CD14-positive monocyte (primary cell): Measurements from ENCODE around the gene MYZAP. TPM values are rescaled to one million over a fixed set of nuclear protein-coding genes. Genes with fewer than 3 reads are reported as not detected.

Experiments used
- DNase-seq, 3 donors: peaks; one replicate each; pipeline ENCODE4 v3.0.0-alpha.2; 2011 to 2022
- H2AFZ ChIP-seq: 2 replicates; pipeline ENCODE4 v1.6.0; 2012; ENCODE audit warnings: mild to moderate bottlenecking, low read depth, low read length, inconsistent platforms; ENCODE audit not compliant: insufficient read depth, poor library complexity, severe bottlenecking
- H3K27ac ChIP-seq, 2 donors: 1 replicate in 1 of 2; 2 replicates in 1 of 2; pipeline ENCODE4 v1.5.1; 2012 to 2013; ENCODE audit warnings: low read length in 2 of 2, control low read depth in 1 of 2, inconsistent platforms in 1 of 2, low read depth in 1 of 2, mild to moderate bottlenecking in 1 of 2
- H3K27me3 ChIP-seq, 2 donors: one replicate each; pipeline versions ENCODE4 v1.6.0 to v1.6.1; 2011 to 2013; ENCODE audit warnings: low read length in 2 of 2; ENCODE audit not compliant: control insufficient read depth in 2 of 2, insufficient read depth in 2 of 2
- H3K36me3 ChIP-seq, 2 donors: replicated peaks in 1 of 2; 1 replicate in 1 of 2; 2 replicates in 1 of 2; pipeline versions ENCODE4 v1.5.1 to v1.6.1; 2012 to 2013; ENCODE audit warnings: low read length in 2 of 2, control low read depth in 1 of 2, inconsistent platforms in 1 of 2, mild to moderate bottlenecking in 1 of 2; ENCODE audit not compliant: insufficient read depth in 2 of 2, control insufficient read depth in 1 of 2
- H3K4me1 ChIP-seq, 2 donors: 1 replicate in 1 of 2; 2 replicates in 1 of 2; pipeline versions ENCODE4 v1.5.1 to v1.6.1; 2012 to 2013; ENCODE audit warnings: low read length in 2 of 2, control low read depth in 1 of 2, inconsistent platforms in 1 of 2, mild to moderate bottlenecking in 1 of 2, moderate library complexity in 1 of 2; ENCODE audit not compliant: insufficient read depth in 2 of 2, control insufficient read depth in 1 of 2
- H3K4me2 ChIP-seq: replicated peaks from 2 replicates; pipeline ENCODE3; 2012; ENCODE audit warnings: low read length, moderate library complexity, mild to moderate bottlenecking; ENCODE audit not compliant: poor library complexity, severe bottlenecking; ENCODE audit errors: extremely low read depth
- H3K4me3 ChIP-seq, 3 experiments: fragments of 200-600 bp in 1 of 3; sonication (generic) in 1 of 3; replicated peaks in 1 of 3; 1 replicate in 2 of 3; 2 replicates in 1 of 3; pipeline ENCODE4 v1.5.1; 2011 to 2013; ENCODE audit warnings: low read length in 3 of 3, mild to moderate bottlenecking in 3 of 3, control low read depth in 2 of 3, low read depth in 2 of 3, inconsistent platforms in 1 of 3, moderate library complexity in 1 of 3
- H3K79me2 ChIP-seq: 2 replicates; pipeline ENCODE4 v1.6.0; 2012; ENCODE audit warnings: mild to moderate bottlenecking, control low read depth, inconsistent platforms, low read length, moderate library complexity; ENCODE audit not compliant: insufficient read depth
- H3K9ac ChIP-seq: 2 replicates; pipeline ENCODE4 v1.6.0; 2017; ENCODE audit warnings: low read length, mild to moderate bottlenecking; ENCODE audit not compliant: insufficient read depth, poor library complexity, severe bottlenecking
- H3K9me3 ChIP-seq, 2 donors: replicated peaks in 1 of 2; 1 replicate in 1 of 2; 2 replicates in 1 of 2; pipeline versions ENCODE4 v1.5.1 to v1.6.1; 2012 to 2013; ENCODE audit warnings: low read length in 2 of 2, control low read depth in 1 of 2; ENCODE audit not compliant: control insufficient read depth in 1 of 2, insufficient read depth in 1 of 2
- H4K20me1 ChIP-seq: 2 replicates; pipeline ENCODE4 v1.6.0; 2012; ENCODE audit warnings: mild to moderate bottlenecking, low read length, control low read depth, moderate library complexity; ENCODE audit not compliant: insufficient read depth
- H3K27ac Mint-ChIP-seq, 7 donors: one replicate each; pipeline ENCODE4 v1.8.0; 2020; ENCODE audit warnings: mild to moderate bottlenecking in 7 of 7, mixed read lengths in 7 of 7, moderate library complexity in 6 of 7, inconsistent platforms in 2 of 7
- H3K27me3 Mint-ChIP-seq, 3 donors: one replicate each; pipeline ENCODE4 v1.8.0; 2021 to 2022; ENCODE audit warnings: low read depth in 3 of 3, mild to moderate bottlenecking in 3 of 3, mixed read lengths in 3 of 3, moderate library complexity in 3 of 3, inconsistent platforms in 1 of 3
- H3K36me3 Mint-ChIP-seq, 2 donors: one replicate each; pipeline ENCODE4 v1.8.0; 2020; ENCODE audit warnings: mixed read lengths in 2 of 2, inconsistent platforms in 1 of 2, mild to moderate bottlenecking in 1 of 2
- H3K4me1 Mint-ChIP-seq: one replicate; pipeline ENCODE4 v1.8.0; 2020; ENCODE audit warnings: mild to moderate bottlenecking, mixed read lengths
- H3K4me3 Mint-ChIP-seq, 2 donors: one replicate each; pipeline ENCODE4 v1.8.0; 2020; ENCODE audit warnings: mild to moderate bottlenecking in 2 of 2, mixed read lengths in 2 of 2, moderate library complexity in 1 of 2
- H3K9me3 Mint-ChIP-seq, 7 donors: one replicate each; pipeline ENCODE4 v1.8.0; 2020 to 2022; ENCODE audit warnings: mixed read lengths in 7 of 7, mild to moderate bottlenecking in 6 of 7, moderate library complexity in 6 of 7, inconsistent platforms in 2 of 7
- CTCF ChIP-seq: fragments of 200-600 bp; IDR thresholded peaks from one replicate; pipeline ENCODE4 v1.8.0; 2022; ENCODE audit warnings: antibody characterized with exemption, mild to moderate bottlenecking
- WGBS: methylation state at CpG from one replicate; pipeline ENCODE4 v1.1.5; 2013; ENCODE audit warnings: missing lambda C conversion rate; ENCODE audit not compliant: insufficient coverage; 5-methylcytosine and 5-hydroxymethylcytosine counted together
- intact Hi-C, 2 donors: fragments of 100-400 bp; cut with micrococcal nuclease; formaldehyde crosslinking; loops; one replicate each; pipeline versions ENCODE4 v1.15.0 to v1.15.1; 2023
- polyA plus RNA-seq, 3 donors: library from polyadenylated mRNA; depleted of rRNA in 1 of 3; unstranded in 2 of 3; stranded (reverse) in 1 of 3; fragments of 300-500 nt in 2 of 3; fragments of >200 nt in 1 of 3; fragmentation: Illumina TruSeq in 2 of 3; gene quantifications; 1 replicate in 2 of 3; 2 replicates in 1 of 3; pipeline ENCODE4 v1.2.3, GENCODE V29; 2012 to 2021

Gene MYZAP
- polyA plus RNA-seq, 3 donors, result 0.12 to 0.13 TPM; not detected in 1

- H3K4me2 ChIP-seq, result no peak overlapping the region
- H3K36me3 ChIP-seq, result no peaks in the 10 kb centered on the region
- peaks cover 0 to 3% (median 2%) of the 10 kb centered on the region in 7 donors for H3K9me3 Mint-ChIP-seq
- H3K9me3 ChIP-seq, result no peaks in the 10 kb centered on the region
- intact Hi-C loops, result no loop called here
- H2AFZ ChIP-seq, result no peak overlapping the region
- no peaks in the 10 kb centered on the region for H3K79me2 ChIP-seq
- H3K4me1 ChIP-seq, result no peaks in the 10 kb centered on the region
- DNase-seq, result no peak
- H3K27me3 ChIP-seq, result no peaks in the 10 kb centered on the region
- TF ChIP-seq CTCF, result no peak
- peak overlapping the region in 1 of 7 donors; percentile 56 for H3K27ac Mint-ChIP-seq
- no peak overlapping the region for H3K27ac ChIP-seq
- H3K4me1 Mint-ChIP-seq, result no peaks in the 10 kb centered on the region
- H3K4me3 ChIP-seq, result no peak overlapping the region
- H3K4me3 Mint-ChIP-seq, result no peak overlapping the region
- H3K36me3 Mint-ChIP-seq, result peaks cover 3 to 8% of the 10 kb centered on the region in 2 donors
- 100% methylated on average over 3 of the region's 6 CpGs for WGBS
- no peaks in the 10 kb centered on the region for H3K27me3 Mint-ChIP-seq
- no peaks in the 10 kb centered on the region for H4K20me1 ChIP-seq
- no peak overlapping the region for H3K9ac ChIP-seq
Measured at GRCh38 chr15:57727031-57727430, 135.3 kb downstream of the MYZAP start.

- WGBS, result 95% methylated on average over 2 of the region's 8 CpGs
- Histone ChIP-seq H3K36me3 (no peaks in the 10 kb centered on the region), H3K4me3 (no peak overlapping the region), H3K27ac (no peak overlapping the region), H3K4me1 (no peaks in the 10 kb centered on the region), H3K4me2 (no peak overlapping the region), H4K20me1 (no peaks in the 10 kb centered on the region), H3K79me2 (no peaks in the 10 kb centered on the region), H3K27me3 (no peaks in the 10 kb centered on the region), H2AFZ (no peak overlapping the region), H3K9ac (no peak overlapping the region), H3K9me3 (no peaks in the 10 kb centered on the region)
- DNase-seq, result no peak
- peaks cover 0 to 3% (median 0%) of the 10 kb centered on the region in 7 donors for H3K9me3 Mint-ChIP-seq
- no peaks in the 10 kb centered on the region for H3K27me3 Mint-ChIP-seq
- peaks cover 0 to 4% of the 10 kb centered on the region in 2 donors for H3K36me3 Mint-ChIP-seq
- H3K27ac Mint-ChIP-seq, result no peak overlapping the region
- H3K4me1 Mint-ChIP-seq, result no peaks in the 10 kb centered on the region
- no peak overlapping the region for H3K4me3 Mint-ChIP-seq
- intact Hi-C loops, result no loop called here
- no peak for TF ChIP-seq CTCF
Measured at GRCh38 chr15:57728436-57728835, 136.7 kb downstream of the MYZAP start.
